Psoas muscle (tissue), 8 donors: Measurements from ENCODE around the gene MUC20. TPM values are rescaled to one million over a fixed set of nuclear protein-coding genes. Genes with fewer than 3 reads are reported as not detected.

ENCODE experiments used
- ATAC-seq, 4 donors: fragments of 200-7000 bp; cut with Tn5 transposase; one replicate each; pipeline ENCODE4 v1.9.1; 2020; ENCODE audit warnings: moderate library complexity in 3 of 4, mild to moderate bottlenecking in 2 of 4
- DNase-seq, 2 donors: peaks; one replicate each; pipeline ENCODE4 v3.0.0-alpha.2; 2020
- H3K27ac ChIP-seq: fragments of 200-600 bp; one replicate; pipeline ENCODE4 v1.8.0; 2022
- H3K27me3 ChIP-seq, 3 donors: fragments of 200-600 bp in 1 of 3; one replicate each; pipeline versions ENCODE4 v1.6.1 to v1.8.0; 2013 to 2022; ENCODE audit warnings: low read length in 2 of 3, mild to moderate bottlenecking in 2 of 3, moderate library complexity in 1 of 3; ENCODE audit not compliant: insufficient read depth in 3 of 3
- H3K36me3 ChIP-seq, 2 donors: fragments of 200-600 bp in 1 of 2; one replicate each; pipeline versions ENCODE4 v1.6.1 to v1.8.0; 2013 to 2022; ENCODE audit warnings: low read depth in 1 of 2, mild to moderate bottlenecking in 1 of 2, moderate library complexity in 1 of 2; ENCODE audit not compliant: insufficient read depth in 1 of 2
- H3K4me1 ChIP-seq: fragments of 200-600 bp; one replicate; pipeline ENCODE4 v1.8.0; 2022
- H3K4me3 ChIP-seq: fragments of 200-600 bp; one replicate; pipeline ENCODE4 v1.8.0; 2022; ENCODE audit warnings: mild to moderate bottlenecking
- H3K9me3 ChIP-seq: fragments of 200-600 bp; one replicate; pipeline ENCODE4 v1.8.0; 2022
- CTCF ChIP-seq: fragments of 200-600 bp; IDR thresholded peaks from one replicate; pipeline ENCODE4 v1.8.0; 2022; ENCODE audit warnings: antibody characterized with exemption
- WGBS, 3 donors: extraction: QIAGEN DNeasy Blood & Tissue Kit; methylation state at CpG; one replicate each; pipeline versions ENCODE4 v1.1.6 to v1.1.7; 2013; 5-methylcytosine and 5-hydroxymethylcytosine counted together
- intact Hi-C, 2 donors: fragments of 100-400 bp; cut with DNase I; formaldehyde crosslinking; loops; one replicate each; pipeline versions ENCODE4 v1.11.0 to v1.14.2; 2022
- polyA plus RNA-seq, 3 donors: library from polyadenylated mRNA; stranded (reverse); fragments of 200-250 nt; gene quantifications; one replicate each; pipeline ENCODE4 v1.2.3, GENCODE V29; 2013
- total RNA-seq, 4 donors: library from RNA; stranded (reverse); fragmentation: NEBNext Ultra II Directional in 2 of 4; extraction: Animal tissue kit (Norgen Biotek cat#: 25700) in 2 of 4; gene quantifications; one replicate each; pipeline versions ENCODE4 v1.2.1 to v1.2.4, GENCODE V29; 2021 to 2023
- donor health status: healthy with polysubstance abuse.
- donor health status: DM: no; HTN: no; CAD: no; lungs with moderate emphysema.
- donor health status: Bipolar disorder and iron deficiency.
- donor health status: healthy.
- donor health status: DM: yes; HTN: yes; CAD: no.
- donor health status: DM: no; HTN: no; CAD: no.
- donor health status: DM: no; HTN: no; CAD: no.
- donor health status: DM: yes; HTN: yes; CAD: no.

MUC20 gene
- total and polyA plus RNA-seq, 7 donors: 1.3 to 3.9 (median 1.5) TPM

- Histone ChIP-seq H3K4me1 (no peaks in the 10 kb centered on the region), H3K27ac (no peak overlapping the region), H3K36me3 (no peaks in the 10 kb centered on the region), H3K27me3 (peaks cover 0 to 20% (median 7%) of the 10 kb centered on the region in 3 donors), H3K4me3 (no peak overlapping the region), H3K9me3 (no peaks in the 10 kb centered on the region)
- DNase-seq: no peak
- intact Hi-C loops: no loop called here
- no peak for ATAC-seq
- no peak for TF ChIP-seq CTCF
- WGBS, 3 donors: 96 to 97% (median 96%) methylated on average over 14 of the region's 14 CpGs
Measured at GRCh38 chr3:195766671-195767070, 45.9 kb downstream of the MUC20 start.

DNA sequence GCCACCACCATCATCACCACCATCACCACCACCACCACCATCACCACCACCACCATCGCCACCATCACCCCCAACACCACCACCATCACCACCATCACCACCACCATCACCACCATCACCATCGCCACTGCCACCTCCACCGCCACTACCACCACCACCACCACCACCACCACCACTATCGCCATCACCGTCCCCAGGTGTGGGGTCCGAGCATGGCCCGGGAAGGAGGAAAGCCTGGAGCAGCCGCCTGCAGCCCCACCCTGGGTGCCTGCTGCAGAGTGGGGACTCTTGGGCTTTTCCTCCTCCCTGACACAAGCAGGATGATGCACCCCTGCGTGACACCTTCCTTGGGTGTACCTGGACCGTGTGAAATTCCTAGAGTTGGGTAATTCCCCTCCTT lies 47.0 kb downstream of the MUC20 start:
- Histone ChIP-seq H3K27ac (no peak overlapping the region), H3K4me1 (no peaks in the 10 kb centered on the region), H3K27me3 (peaks cover 0 to 12% (median 4%) of the 10 kb centered on the region in 3 donors), H3K4me3 (no peak overlapping the region), H3K36me3 (no peaks in the 10 kb centered on the region), H3K9me3 (no peaks in the 10 kb centered on the region)
- no peak for ATAC-seq
- WGBS, 3 donors: 78 to 92% (median 85%) methylated on average over 9 to 10 of the region's 10 CpGs
- intact Hi-C loops: no loop called here
- DNase-seq: no peak
- no peak for TF ChIP-seq CTCF

DNA sequence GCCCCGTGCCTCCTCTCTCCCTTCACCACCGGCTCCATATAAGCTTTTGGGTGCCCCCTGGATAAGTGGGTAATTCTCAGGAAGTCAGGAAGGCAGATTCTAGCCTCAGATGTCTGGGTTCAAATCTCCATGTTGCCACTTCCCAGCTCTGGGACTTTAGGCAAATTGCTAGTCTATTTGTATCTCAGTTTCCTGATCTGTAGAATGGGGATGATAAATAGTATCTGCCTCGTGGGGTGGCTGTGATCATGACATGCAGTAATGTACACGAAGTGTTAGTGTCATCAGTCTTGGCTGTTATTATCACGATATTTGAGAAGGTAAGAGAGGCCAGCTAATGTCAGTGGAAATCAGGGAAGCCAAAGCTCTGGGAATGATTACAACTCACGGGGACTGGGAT lies 47.6 kb downstream of the MUC20 start:
- H3K4me1 ChIP-seq: no peaks in the 10 kb centered on the region
- no peak overlapping the region for H3K4me3 ChIP-seq
- H3K27me3 ChIP-seq: peaks cover 0 to 6% (median 0%) of the 10 kb centered on the region in 3 donors
- TF ChIP-seq CTCF: no peak
- no peaks in the 10 kb centered on the region for H3K36me3 ChIP-seq
- no peak for DNase-seq
- WGBS, 3 donors: 69 to 71% (median 70%) methylated on average over 6 of the region's 6 CpGs
- ATAC-seq: no peak
- H3K9me3 ChIP-seq: no peaks in the 10 kb centered on the region
- H3K27ac ChIP-seq: no peak overlapping the region
- intact Hi-C loops: no loop called here

GRCh38 chr3:195768831-195769303 lies 48.1 kb downstream of the MUC20 start:
- intact Hi-C loops: no loop called here
- no peaks in the 10 kb centered on the region for H3K9me3 ChIP-seq
- no peak for TF ChIP-seq CTCF
- no peaks in the 10 kb centered on the region for H3K4me1 ChIP-seq
- peaks cover 0 to 6% (median 0%) of the 10 kb centered on the region in 3 donors for H3K27me3 ChIP-seq
- no peak overlapping the region for H3K27ac ChIP-seq
- no peaks in the 10 kb centered on the region for H3K36me3 ChIP-seq
- H3K4me3 ChIP-seq: no peak overlapping the region
- ATAC-seq (no peak), DNase-seq (no peak)
- 74 to 79% (median 75%) methylated on average over 17 of the region's 17 CpGs for WGBS, 3 donors

DNA sequence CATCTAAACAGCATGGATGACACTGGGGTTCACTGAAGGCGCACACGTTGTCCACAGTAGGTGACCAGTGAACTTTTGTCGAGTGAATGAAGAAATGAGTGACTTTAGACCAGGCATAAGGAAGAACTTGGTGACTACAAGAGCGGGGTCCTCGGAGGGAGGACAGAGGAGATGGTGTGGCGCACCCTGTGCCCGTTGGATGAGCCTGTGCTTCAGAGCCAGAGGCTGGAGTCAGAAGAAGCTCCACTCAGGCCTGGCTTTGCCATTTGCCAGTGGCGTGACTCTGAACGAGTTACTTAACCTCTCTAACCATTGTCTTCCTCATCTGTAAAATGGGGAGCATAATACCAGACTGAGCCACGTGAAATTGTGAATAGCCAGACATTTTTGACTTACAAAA lies 48.8 kb downstream of the MUC20 start:
- Histone ChIP-seq H3K27me3 (peaks cover 0 to 6% (median 0%) of the 10 kb centered on the region in 3 donors), H3K4me1 (no peaks in the 10 kb centered on the region), H3K27ac (no peak overlapping the region), H3K36me3 (no peaks in the 10 kb centered on the region), H3K9me3 (no peaks in the 10 kb centered on the region), H3K4me3 (no peak overlapping the region)
- no peak for TF ChIP-seq CTCF
- intact Hi-C loops: no loop called here
- DNase-seq: no peak
- WGBS, 3 donors: 85 to 86% (median 85%) methylated on average over 10 of the region's 10 CpGs
- no peak for ATAC-seq
